Measurements from ENCODE around the gene MEGF11.
A peak's percentile ranks its signal among the peaks of the same experiment; 100 is the strongest.

The MEGF11 gene

GRCh38 chr15:65916664-65917406 lies 336.7 kb downstream of the MEGF11 start:
- DNase-seq (ENCODE audit: low spot score), result peak; percentile 89

GRCh38 chr15:65916041-65916663 lies 337.4 kb downstream of the MEGF11 start:
- DNase-seq (ENCODE audit: low spot score), result no peak

DNA sequence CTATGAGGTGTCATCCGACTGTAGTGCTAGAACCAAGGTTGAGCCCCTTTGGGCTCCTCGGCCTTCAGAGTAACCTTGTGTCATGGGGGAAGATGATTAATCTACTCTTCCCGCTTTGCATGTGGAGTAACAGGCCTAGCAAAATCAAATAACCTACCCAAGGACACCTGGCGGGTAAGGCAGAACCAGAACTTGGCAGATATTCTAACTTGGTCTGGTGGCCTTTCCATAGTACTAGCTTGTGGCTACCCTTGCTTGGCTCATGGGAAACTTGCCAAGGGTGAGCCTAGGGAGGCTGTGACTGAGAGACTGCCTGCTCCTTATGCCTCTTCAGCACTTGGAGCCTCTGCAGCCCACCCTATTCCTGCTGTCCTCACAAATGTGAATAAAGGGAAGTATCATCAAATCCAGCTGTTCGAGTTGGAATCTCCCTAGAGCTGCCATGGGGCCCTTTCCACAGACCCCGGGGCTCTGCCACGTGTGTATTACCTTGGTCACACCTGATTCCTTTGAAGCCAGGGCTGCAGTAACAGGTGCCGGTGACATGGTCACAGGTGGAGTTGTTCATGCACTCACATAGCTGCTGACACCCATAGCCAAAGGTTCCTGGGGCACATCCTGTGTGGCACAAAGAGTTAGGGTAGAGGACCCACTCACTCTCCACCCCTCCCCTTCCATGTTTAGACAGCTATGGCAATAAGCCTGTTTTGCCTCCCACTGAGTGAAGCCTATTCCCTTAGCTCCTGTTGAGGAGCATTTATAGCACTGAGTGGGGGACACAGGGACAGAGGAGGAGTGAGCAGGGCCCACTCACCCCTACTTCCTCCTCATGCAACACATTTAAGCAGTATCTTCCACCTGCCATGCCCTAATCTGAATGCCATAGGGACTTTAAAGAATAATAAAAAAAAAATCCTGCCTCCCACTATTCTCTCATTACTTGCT lies 338.3 kb downstream of the MEGF11 start:
- DNase-seq (ENCODE audit: low spot score), result no peak

DNA sequence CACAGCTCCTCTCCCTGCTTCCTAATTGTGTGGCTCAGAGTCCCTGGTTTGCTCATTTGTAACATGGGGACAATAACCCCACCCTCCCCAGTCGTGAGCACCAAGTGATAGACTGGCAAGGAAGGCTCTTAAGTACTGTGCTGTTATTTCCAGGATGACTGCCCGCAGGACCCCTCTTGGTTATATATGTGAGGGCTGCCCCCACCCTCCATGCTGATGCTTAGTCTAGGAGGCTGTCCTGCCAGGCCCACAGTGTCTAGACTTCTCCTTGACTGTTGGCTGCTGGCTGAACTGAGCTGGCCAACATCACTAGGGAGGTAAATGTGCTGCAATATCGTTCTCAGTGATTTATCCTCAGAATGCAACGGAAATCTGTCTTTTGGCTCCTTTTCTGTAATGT lies 339.2 kb downstream of the MEGF11 start:
- no peak for DNase-seq (ENCODE audit: low spot score)

DNA sequence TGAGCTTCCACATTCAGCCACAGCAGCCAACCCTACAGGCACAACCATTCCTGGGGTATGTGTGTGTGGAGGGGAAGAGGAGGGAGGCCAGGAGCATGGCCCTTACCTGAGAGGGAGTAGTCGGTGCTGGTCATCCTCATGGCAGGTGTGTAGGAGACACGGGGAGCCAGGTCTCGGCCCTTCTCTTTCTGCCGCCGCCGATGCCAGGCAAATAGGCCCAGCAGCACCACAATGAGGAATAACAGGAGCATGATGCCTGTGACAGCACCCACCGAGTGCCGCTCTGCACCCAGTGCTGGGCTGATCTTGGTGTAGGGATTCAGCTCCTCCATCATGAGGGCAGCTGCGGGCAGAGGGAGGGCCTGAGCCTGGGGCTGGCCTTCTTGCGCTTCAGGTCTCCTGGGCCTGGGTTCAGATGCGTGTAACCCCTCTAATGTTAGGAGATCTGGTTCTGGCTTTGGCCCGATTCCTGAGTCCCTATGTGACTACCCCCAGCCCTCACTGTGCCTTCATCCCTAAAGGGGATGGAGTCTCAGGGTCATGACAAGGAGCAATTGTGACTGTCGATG lies 339.8 kb downstream of the MEGF11 start:
- no peak for DNase-seq (ENCODE audit: low spot score)

DNA sequence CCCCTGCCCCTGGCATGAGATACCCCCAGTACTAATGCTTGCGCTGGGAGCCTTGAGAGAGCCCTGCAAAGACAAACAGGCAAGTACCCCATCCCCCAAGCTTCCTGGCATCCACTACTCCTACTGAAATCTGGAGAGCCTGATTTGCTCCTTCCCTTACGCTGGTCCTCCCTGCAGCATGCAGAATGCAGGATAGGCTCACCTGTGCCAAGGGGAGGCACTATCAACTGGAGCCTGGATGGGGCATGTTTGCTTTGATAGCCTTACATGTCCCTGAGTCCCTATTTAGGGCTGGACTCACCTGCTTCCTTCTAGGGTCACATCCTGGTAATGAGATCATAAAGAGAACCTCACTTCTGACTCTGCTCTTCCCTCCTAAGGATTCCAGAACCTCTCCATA lies 341.3 kb downstream of the MEGF11 start:
- no peak for DNase-seq (ENCODE audit: low spot score)

DNA sequence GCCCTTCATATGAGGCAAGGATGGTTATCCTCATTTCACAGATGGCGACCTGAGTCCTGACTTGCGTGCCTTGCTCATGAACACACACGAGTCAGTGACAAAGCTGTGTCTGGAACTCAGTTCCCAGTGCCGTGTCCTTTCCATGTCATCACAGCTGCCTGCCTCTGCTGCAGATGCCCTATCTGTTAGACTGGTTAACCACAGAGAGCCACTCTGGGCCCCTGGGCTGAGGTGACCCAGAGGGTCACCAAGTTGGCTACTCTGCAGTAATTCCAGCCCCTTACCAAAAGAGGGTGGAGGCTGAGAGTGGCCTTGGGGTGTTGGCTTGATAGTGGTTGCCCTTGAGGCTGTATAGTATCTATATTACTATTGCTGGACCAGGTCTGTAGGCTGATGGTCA lies 343.2 kb downstream of the MEGF11 start:
- no peak for DNase-seq (ENCODE audit: low spot score)

- no peak for DNase-seq (ENCODE audit: low spot score)
These were observed 343.7 kb downstream of the MEGF11 start for GRCh38 chr15:65909831-65910230.

- DNase-seq (ENCODE audit: low spot score), result no peak
These were observed 344.7 kb downstream of the MEGF11 start for GRCh38 chr15:65908876-65909275.

- DNase-seq (ENCODE audit: low spot score), result no peak
These were observed 345.9 kb downstream of the MEGF11 start for GRCh38 chr15:65907661-65908060.

- no peak for DNase-seq (ENCODE audit: low spot score)
These were observed 347.2 kb downstream of the MEGF11 start for GRCh38 chr15:65906396-65906795.

- no peak for DNase-seq (ENCODE audit: low spot score)
These were observed 349.2 kb downstream of the MEGF11 start for GRCh38 chr15:65904301-65904700.

- DNase-seq (ENCODE audit: low spot score), result no peak
These were observed 350.1 kb downstream of the MEGF11 start for GRCh38 chr15:65903296-65904073.

GRCh38 chr15:65902373-65902772 lies 351.2 kb downstream of the MEGF11 start:
- DNase-seq (ENCODE audit: low spot score), result no peak

GRCh38 chr15:65901836-65902235 lies 351.7 kb downstream of the MEGF11 start:
- no peak for DNase-seq (ENCODE audit: low spot score)

DNA sequence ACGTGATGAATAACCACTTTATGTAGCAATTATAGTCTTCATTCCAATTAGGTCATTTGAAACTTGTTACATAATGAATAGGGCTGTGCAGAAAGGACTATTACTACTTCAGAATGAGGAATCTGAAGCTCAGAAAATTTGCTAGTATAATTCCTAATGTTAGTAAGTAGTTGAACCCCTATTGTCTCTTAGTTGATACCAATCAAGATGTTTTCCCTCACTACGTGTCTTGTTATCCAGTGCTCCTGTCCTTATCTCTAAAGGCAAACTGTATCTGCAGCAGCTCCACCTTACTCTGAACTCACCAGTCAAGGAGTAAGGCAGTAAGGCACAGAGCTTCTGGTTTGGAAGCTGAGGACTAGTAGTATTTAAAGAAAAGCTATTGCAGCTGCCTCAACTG lies 352.2 kb downstream of the MEGF11 start:
- DNase-seq (ENCODE audit: low spot score), result no peak

DNA sequence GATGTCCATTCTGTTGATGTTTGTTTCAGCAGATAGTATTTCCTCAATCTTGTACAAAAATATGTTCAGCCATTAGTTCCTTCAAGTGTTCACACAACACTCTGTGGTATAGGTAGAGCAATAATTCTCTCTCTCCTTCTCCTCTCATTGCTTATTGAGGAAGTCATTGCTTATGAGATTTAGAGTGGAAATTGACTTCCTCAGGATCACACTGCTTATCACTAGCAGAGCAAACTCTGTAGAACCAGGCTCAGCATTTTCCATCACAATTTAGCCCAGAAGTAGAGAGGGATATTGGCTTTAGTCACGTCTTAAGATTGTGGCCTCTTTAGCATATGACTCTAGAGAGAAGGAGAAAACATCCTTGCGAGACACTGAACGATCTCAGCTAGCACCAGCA lies 353.1 kb downstream of the MEGF11 start:
- no peak for DNase-seq (ENCODE audit: low spot score)

- DNase-seq (ENCODE audit: low spot score), result no peak
These were observed 357.3 kb downstream of the MEGF11 start for GRCh38 chr15:65896236-65896635.

- no peak for DNase-seq (ENCODE audit: low spot score)
These were observed 360.5 kb downstream of the MEGF11 start for GRCh38 chr15:65893060-65893459.

DNA sequence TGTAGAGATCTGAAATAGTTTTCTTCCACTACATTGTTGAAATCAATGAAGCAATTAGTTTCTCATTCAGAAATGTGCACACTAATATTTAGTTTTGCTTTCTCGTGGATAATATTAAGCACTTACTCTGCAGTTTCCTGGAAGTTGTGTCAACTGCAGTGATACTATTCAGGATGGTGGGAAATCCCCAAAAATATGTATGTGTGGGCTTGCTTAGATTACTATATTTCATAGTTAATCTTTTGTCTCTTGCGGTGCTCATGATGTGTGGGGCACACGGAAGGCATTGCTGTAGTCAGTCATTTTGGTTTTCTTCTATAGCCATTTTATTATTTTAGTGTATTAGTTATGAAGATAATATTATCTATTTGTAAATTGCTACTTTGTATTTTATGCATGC lies 364.6 kb downstream of the MEGF11 start:
- DNase-seq (ENCODE audit: low spot score), result no peak

DNA sequence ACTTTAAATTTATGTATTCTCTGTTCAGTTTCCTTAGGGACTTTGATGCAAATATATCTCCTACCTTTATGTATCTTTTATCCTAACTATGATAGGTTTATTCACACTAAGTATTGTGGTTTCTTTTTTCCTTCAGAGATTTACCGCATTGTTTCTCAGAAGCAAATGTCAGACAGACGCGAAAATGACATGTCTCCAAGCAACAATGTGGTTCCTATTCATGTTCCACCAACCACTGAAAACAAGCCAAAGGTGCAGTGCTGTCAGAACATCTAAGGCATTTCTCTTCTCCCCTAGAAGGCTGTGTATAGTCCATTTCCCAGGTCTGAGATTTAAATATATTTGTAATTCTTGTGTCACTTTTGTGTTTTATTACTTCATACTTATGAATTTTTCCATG lies 366.0 kb downstream of the MEGF11 start:
- no peak for DNase-seq (ENCODE audit: low spot score)
